MM.1S (cell line): Measurements from ENCODE around the gene ATG4D.
"Not testable (repeated sequence)": the region's sequence is repeated elsewhere in the genome, so short reads cannot be mapped to it uniquely, and the experiment has no call there.

ENCODE experiments used
- DNase-seq: peaks from one replicate; pipeline ENCODE4 v3.0.0-alpha.2; 2015
- H2AFZ ChIP-seq: fragments of 300-600 bp; sonication (generic); 2 replicates; pipeline ENCODE4 v1.6.0; 2016; ENCODE audit warnings: antibody characterized with exemption, low read length
- H3F3A ChIP-seq: fragments of 300-600 bp; sonication (generic); 2 replicates; pipeline ENCODE4 v1.6.1; 2016; ENCODE audit warnings: mild to moderate bottlenecking, antibody characterized with exemption, low read length, moderate library complexity, mixed read lengths; ENCODE audit not compliant: insufficient read depth
- H3K27ac ChIP-seq: fragments of 300-600 bp; sonication (generic); 2 replicates; pipeline ENCODE4 v1.5.1; 2016; ENCODE audit warnings: mild to moderate bottlenecking, low read length
- H3K27me3 ChIP-seq: fragments of 300-600 bp; sonication (generic); replicated peaks from 2 replicates; pipeline ENCODE4 v1.6.0; 2016; ENCODE audit warnings: low read length; ENCODE audit not compliant: insufficient read depth
- H3K36me3 ChIP-seq: fragments of 300-600 bp; sonication (generic); replicated peaks from 2 replicates; pipeline ENCODE4 v1.6.1; 2016; ENCODE audit warnings: mild to moderate bottlenecking, low read length, mixed read lengths; ENCODE audit not compliant: insufficient read depth
- H3K4me1 ChIP-seq: fragments of 300-600 bp; sonication (generic); 2 replicates; pipeline ENCODE4 v1.6.1; 2016; ENCODE audit warnings: low read length, mixed read lengths
- H3K4me2 ChIP-seq: fragments of 300-600 bp; sonication (generic); 2 replicates; pipeline ENCODE4 v1.6.0; 2016; ENCODE audit warnings: low read depth, low read length
- H3K4me3 ChIP-seq: fragments of 300-600 bp; sonication (generic); 2 replicates; pipeline ENCODE4 v1.5.1; 2016; ENCODE audit warnings: low read length, mixed read lengths
- H3K79me2 ChIP-seq: fragments of 300-600 bp; sonication (generic); 2 replicates; pipeline ENCODE4 v1.6.1; 2016; ENCODE audit warnings: mixed run types, low read length, mixed read lengths
- H3K9ac ChIP-seq: fragments of 300-600 bp; sonication (generic); 2 replicates; pipeline ENCODE4 v1.6.1; 2016; ENCODE audit warnings: low read length, mixed read lengths
- H3K9me2 ChIP-seq: fragments of 300-600 bp; sonication (generic); replicated peaks from 2 replicates; pipeline ENCODE4 v1.6.1; 2016; ENCODE audit warnings: mild to moderate bottlenecking, low read length, mixed read lengths; ENCODE audit not compliant: insufficient read depth
- H3K9me3 ChIP-seq: fragments of 300-600 bp; sonication (generic); replicated peaks from 2 replicates; pipeline ENCODE4 v1.6.1; 2016; ENCODE audit warnings: mild to moderate bottlenecking, low read length, mixed read lengths; ENCODE audit not compliant: insufficient read depth
- H4K20me1 ChIP-seq: fragments of 300-600 bp; sonication (generic); 2 replicates; pipeline ENCODE4 v1.6.1; 2016; ENCODE audit warnings: mild to moderate bottlenecking, low read length, moderate library complexity, mixed read lengths; ENCODE audit not compliant: insufficient read depth
- EZH2 ChIP-seq: fragments of 300-600 bp; sonication (generic); optimal IDR thresholded peaks from 2 replicates; pipeline ENCODE3; 2017; ENCODE audit warnings: low read depth, mild to moderate bottlenecking, antibody characterized with exemption, low read length, mixed read lengths
- EZH2phosphoT487 ChIP-seq: fragments of 300-600 bp; sonication (generic); IDR thresholded peaks from 2 replicates; pipeline ENCODE4 v1.6.1; 2018; ENCODE audit warnings: antibody characterized with exemption, low read length
- TF ChIP-seq, protein P1 (sequence below): fragments of 300-600 bp; sonication (generic); IDR thresholded peaks from 2 replicates; pipeline ENCODE4 v1.5.1; 2016; ENCODE audit warnings: antibody characterized with exemption, low read length, mixed read lengths

The ATG4D gene

DNA sequence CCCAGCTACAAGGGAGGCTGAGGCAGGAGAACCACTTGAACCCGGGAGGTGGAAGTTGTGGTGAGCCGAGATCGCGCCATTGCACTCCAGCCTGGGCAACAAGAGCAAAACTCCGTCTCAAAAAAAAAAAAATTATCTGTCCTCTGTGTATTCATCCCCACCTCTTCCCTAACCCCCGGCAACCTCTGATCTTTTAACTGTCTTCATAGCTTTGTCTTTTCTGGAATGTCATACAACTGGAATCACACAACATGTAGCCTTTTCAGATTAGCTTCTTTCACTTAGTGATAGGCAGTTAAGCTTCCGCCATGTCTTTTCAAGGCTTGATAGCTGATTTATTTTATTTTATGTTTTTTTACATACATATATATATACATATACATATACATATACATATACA, 18.1 kb upstream of the ATG4D start:
- Histone ChIP-seq H2AFZ (no peak overlapping the region), H3K9me3 (no peaks in the 10 kb centered on the region), H3K4me1 (no peaks in the 10 kb centered on the region), H3K9ac (no peak overlapping the region), H3K27me3 (no peaks in the 10 kb centered on the region), H3K36me3 (no peaks in the 10 kb centered on the region), H3K4me3 (no peak overlapping the region), H3K4me2 (no peak overlapping the region), H3K27ac (no peak overlapping the region), H4K20me1 (no peaks in the 10 kb centered on the region), H3F3A (no peaks in the 10 kb centered on the region), H3K9me2 (no peaks in the 10 kb centered on the region), H3K79me2 (no peaks in the 10 kb centered on the region)
- DNase-seq, result no peak
- TF ChIP-seq EZH2phosphoT487, result no peak
- TF ChIP-seq, protein P1, sequence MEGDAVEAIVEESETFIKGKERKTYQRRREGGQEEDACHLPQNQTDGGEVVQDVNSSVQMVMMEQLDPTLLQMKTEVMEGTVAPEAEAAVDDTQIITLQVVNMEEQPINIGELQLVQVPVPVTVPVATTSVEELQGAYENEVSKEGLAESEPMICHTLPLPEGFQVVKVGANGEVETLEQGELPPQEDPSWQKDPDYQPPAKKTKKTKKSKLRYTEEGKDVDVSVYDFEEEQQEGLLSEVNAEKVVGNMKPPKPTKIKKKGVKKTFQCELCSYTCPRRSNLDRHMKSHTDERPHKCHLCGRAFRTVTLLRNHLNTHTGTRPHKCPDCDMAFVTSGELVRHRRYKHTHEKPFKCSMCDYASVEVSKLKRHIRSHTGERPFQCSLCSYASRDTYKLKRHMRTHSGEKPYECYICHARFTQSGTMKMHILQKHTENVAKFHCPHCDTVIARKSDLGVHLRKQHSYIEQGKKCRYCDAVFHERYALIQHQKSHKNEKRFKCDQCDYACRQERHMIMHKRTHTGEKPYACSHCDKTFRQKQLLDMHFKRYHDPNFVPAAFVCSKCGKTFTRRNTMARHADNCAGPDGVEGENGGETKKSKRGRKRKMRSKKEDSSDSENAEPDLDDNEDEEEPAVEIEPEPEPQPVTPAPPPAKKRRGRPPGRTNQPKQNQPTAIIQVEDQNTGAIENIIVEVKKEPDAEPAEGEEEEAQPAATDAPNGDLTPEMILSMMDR, result no peak
- TF ChIP-seq EZH2, result no peak

DNA sequence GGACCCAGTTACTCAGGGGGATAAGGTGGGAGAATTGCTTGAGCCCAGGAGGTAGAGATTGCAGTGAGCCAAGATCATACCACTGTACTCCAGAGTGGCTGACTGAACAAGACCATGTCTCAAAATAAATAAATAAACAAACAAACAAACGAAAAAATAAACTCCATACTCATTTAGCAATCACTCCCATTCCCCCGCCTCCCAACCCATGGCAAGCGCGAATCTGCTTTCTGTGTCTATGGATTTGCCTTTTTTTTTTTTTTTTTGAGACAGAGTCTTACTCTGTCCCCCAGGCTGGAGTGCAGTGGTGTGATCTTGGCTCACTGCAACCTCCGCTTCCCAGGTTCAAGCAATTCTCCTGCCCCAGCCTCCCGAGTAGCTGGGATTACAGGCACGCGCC, 16.8 kb upstream of the ATG4D start:
- H3K4me3 ChIP-seq, H3K27ac ChIP-seq, H4K20me1 ChIP-seq, H3K9ac ChIP-seq, H2AFZ ChIP-seq, H3K4me1 ChIP-seq, H3K4me2 ChIP-seq, H3K79me2 ChIP-seq, H3F3A ChIP-seq, H3K27me3 ChIP-seq, DNase-seq, H3K9me3 ChIP-seq, H3K36me3 ChIP-seq, H3K9me2 ChIP-seq: not testable (repeated sequence)

DNA sequence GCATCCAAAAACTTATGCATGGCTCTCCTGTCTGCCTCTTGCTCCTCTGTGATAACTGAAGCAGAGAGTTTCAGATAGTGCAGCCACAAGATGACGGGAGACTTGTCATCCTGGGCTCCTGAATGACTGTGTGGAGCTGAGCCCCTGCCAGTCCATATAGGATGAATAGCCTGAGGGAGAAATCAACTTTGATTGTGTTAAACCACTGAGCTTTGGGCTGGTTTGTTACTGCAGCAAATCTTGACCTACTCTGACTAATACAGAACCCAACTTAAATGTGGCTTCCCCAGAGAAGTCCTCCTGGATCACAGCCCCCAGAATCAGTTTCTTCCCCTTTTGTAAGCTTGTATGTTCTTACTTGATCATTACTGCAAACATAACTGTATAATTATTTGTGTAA, 11.2 kb upstream of the ATG4D start:
- Histone ChIP-seq H3K4me1 (no peaks in the 10 kb centered on the region), H3K36me3 (no peaks in the 10 kb centered on the region), H2AFZ (no peak overlapping the region), H3K9ac (no peak overlapping the region), H3K27ac (no peak overlapping the region), H3K27me3 (no peaks in the 10 kb centered on the region), H3K9me3 (no peaks in the 10 kb centered on the region), H3K79me2 (no peaks in the 10 kb centered on the region), H3K9me2 (no peaks in the 10 kb centered on the region), H3K4me2 (no peak overlapping the region), H3K4me3 (no peak overlapping the region), H4K20me1 (no peaks in the 10 kb centered on the region), H3F3A (no peaks in the 10 kb centered on the region)
- DNase-seq, result no peak
- TF ChIP-seq, protein P1, result no peak

DNA sequence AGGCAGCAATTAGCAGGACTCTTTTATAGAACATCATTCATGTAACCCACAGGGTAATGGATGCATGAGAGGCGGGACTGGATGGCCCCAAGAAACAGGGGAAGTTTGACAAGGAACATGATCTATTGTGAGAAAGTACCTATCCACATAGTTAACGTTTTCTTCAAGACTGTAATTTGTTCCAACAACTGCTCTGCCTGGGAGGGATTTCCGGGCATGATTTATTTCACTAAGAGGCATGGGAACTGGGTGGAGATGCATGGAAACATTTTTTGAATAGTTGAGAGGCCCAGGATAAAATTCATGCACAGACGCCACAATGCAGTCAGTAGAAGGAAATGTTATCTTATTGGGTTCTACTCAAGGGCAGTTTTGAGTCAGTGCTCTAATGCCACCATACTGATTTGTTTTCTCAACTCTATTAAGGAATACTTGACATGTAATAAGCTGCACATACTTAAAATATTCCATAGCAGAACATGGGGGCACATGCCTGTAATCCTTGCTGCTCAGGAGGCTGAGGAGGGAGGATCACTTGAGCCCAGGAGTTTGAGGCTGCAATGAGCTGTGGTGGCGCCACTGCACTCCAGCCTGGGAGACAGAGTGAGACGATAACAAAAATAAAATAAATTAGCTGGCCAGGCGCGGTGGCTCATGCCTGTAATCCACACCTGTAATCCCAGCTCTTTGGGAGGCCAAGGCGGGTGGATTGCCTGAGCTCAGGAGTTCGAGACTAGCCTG, 9.9 kb upstream of the ATG4D start:
- no peaks in the 10 kb centered on the region for H3K4me1 ChIP-seq
- H3K4me3 ChIP-seq, result no peak overlapping the region
- no peak overlapping the region for H3K4me2 ChIP-seq
- H4K20me1 ChIP-seq, result no peaks in the 10 kb centered on the region
- TF ChIP-seq EZH2phosphoT487, result no peak
- TF ChIP-seq, protein P1, result no peak
- no peaks in the 10 kb centered on the region for H3K79me2 ChIP-seq
- DNase-seq, result no peak
- H3K9me3 ChIP-seq, result no peaks in the 10 kb centered on the region
- H3K27me3 ChIP-seq, result peaks cover 8% of the 10 kb centered on the region; the same call in 1 of the 2 replicates
- no peaks in the 10 kb centered on the region for H3F3A ChIP-seq
- H3K36me3 ChIP-seq, result no peaks in the 10 kb centered on the region
- H3K9ac ChIP-seq, result no peak overlapping the region
- H3K27ac ChIP-seq, result no peak overlapping the region
- H3K9me2 ChIP-seq, result no peaks in the 10 kb centered on the region
- H2AFZ ChIP-seq, result no peak overlapping the region
